Aorta (tissue), 5 donors: Measurements from ENCODE around the gene CLCA2. TPM values are rescaled to one million over a fixed set of nuclear protein-coding genes. Genes with fewer than 3 reads are reported as not detected.

Source experiments
- ATAC-seq: fragments of 200-7000 bp; cut with Tn5 transposase; one replicate; pipeline ENCODE4 v1.9.1; 2022; ENCODE audit warnings: moderate library complexity; ENCODE audit not compliant: low FRiP score
- DNase-seq, 2 donors: peaks; one replicate each; pipeline ENCODE4 v3.0.0-alpha.2; 2020
- H3K27ac ChIP-seq, 2 donors: one replicate each; pipeline ENCODE4 v1.5.1; 2013; ENCODE audit warnings: low read length in 2 of 2, mild to moderate bottlenecking in 2 of 2, moderate library complexity in 2 of 2, control low read depth in 1 of 2, inconsistent platforms in 1 of 2, low read depth in 1 of 2
- H3K27me3 ChIP-seq, 2 donors: one replicate each; pipeline ENCODE4 v1.6.1; 2013; ENCODE audit warnings: control low read depth in 1 of 2, low read length in 1 of 2, mild to moderate bottlenecking in 1 of 2, moderate library complexity in 1 of 2; ENCODE audit not compliant: insufficient read depth in 2 of 2, control insufficient read depth in 1 of 2
- H3K36me3 ChIP-seq, 2 donors: one replicate each; pipeline ENCODE4 v1.6.1; 2013; ENCODE audit warnings: control low read depth in 1 of 2, low read length in 1 of 2, mild to moderate bottlenecking in 1 of 2; ENCODE audit not compliant: insufficient read depth in 2 of 2, control insufficient read depth in 1 of 2
- H3K4me1 ChIP-seq, 2 donors: one replicate each; pipeline ENCODE4 v1.6.1; 2013; ENCODE audit warnings: low read length in 2 of 2, control low read depth in 1 of 2, mild to moderate bottlenecking in 1 of 2, moderate library complexity in 1 of 2; ENCODE audit not compliant: insufficient read depth in 2 of 2, control insufficient read depth in 1 of 2
- H3K4me3 ChIP-seq, 2 donors: one replicate each; pipeline ENCODE4 v1.5.1; 2013; ENCODE audit warnings: low read length in 2 of 2, control low read depth in 1 of 2, mild to moderate bottlenecking in 1 of 2
- H3K9me3 ChIP-seq: one replicate; pipeline ENCODE4 v1.6.1; 2013; ENCODE audit warnings: mild to moderate bottlenecking, low read length; ENCODE audit not compliant: control insufficient read depth
- WGBS, 2 donors: extraction: QIAGEN DNeasy Blood & Tissue Kit; methylation state at CpG; one replicate each; pipeline ENCODE4 v1.1.7; 2013; 5-methylcytosine and 5-hydroxymethylcytosine counted together
- intact Hi-C, 2 donors: fragments of 100-400 bp; cut with DNase I; formaldehyde crosslinking; loops; one replicate each; pipeline versions ENCODE4 v1.14.2 to v1.15.0; 2022
- polyA plus RNA-seq, 2 donors: library from polyadenylated mRNA; stranded (reverse); fragments of 200-250 nt; gene quantifications; one replicate each; pipeline ENCODE4 v1.2.3, GENCODE V29; 2013
- total RNA-seq, 2 donors: library from RNA; stranded (reverse); fragmentation: NEBNext Ultra II Directional; extraction: Animal tissue kit (Norgen Biotek cat#: 25700); gene quantifications; one replicate each; pipeline ENCODE4 v1.2.1, GENCODE V29; 2021
- donor health status: healthy with polysubstance abuse.
- donor health status: Bipolar disorder and iron deficiency.
- donor health status: DM: no; HTN: no; CAD: no.
- donor health status: DM: no; HTN: no; CAD: no.
- donor health status: DM: yes; HTN: yes; CAD: no.

The CLCA2 gene
- total and polyA plus RNA-seq, 4 donors: 0.10 to 0.36 (median 0.13) TPM; not detected in 1

GRCh38 chr1:86389307-86389706 is 34.7 kb upstream of the CLCA2 start:
- DNase-seq (no peak), ATAC-seq (no peak)
- Histone ChIP-seq H3K27ac (no peak overlapping the region), H3K4me1 (no peaks in the 10 kb centered on the region), H3K9me3 (no peaks in the 10 kb centered on the region), H3K36me3 (no peaks in the 10 kb centered on the region), H3K27me3 (no peaks in the 10 kb centered on the region), H3K4me3 (no peak overlapping the region)
- intact Hi-C loops: loop anchor here in 1 of 2 donors (10.0 kb wide), 1 partner anchor 695 kb away; no protein-coding TSS in a partner anchor

- Histone ChIP-seq H3K27ac (no peak overlapping the region), H3K4me1 (peaks cover 0 to 2% of the 10 kb centered on the region in 2 donors), H3K4me3 (no peak overlapping the region), H3K27me3 (no peaks in the 10 kb centered on the region), H3K36me3 (no peaks in the 10 kb centered on the region), H3K9me3 (no peaks in the 10 kb centered on the region)
- ATAC-seq (no peak), DNase-seq (no peak)
- 17 to 33% methylated on average over 2 of the region's 2 CpGs for WGBS, 2 donors
- intact Hi-C loops: loop anchor here in 1 of 2 donors (10.0 kb wide), 1 partner anchor 310 kb away; the partner anchor contains the start of gene SH3GLB1
Observed at GRCh38 chr1:86394416-86394815, 29.6 kb upstream of the CLCA2 start.

GRCh38 chr1:86395751-86396497 is 28.0 kb upstream of the CLCA2 start, which contains the start of gene ODF2L:
Gene ODF2L (minus strand): TSS chr1:86396323. CDS start chr1:86387027, 9,296 bp downstream.
- peak; percentile 94 to 96 for DNase-seq
- Histone ChIP-seq H3K27ac (peak within 1 kb of the TSS in 1 of 2 donors; percentile 37), H3K4me1 (peaks cover 0 to 2% of the 10 kb centered on the region in 2 donors), H3K4me3 (peak within 1 kb of the TSS; percentile 81 to 90), H3K9me3 (no peaks in the 10 kb centered on the region), H3K36me3 (no peaks in the 10 kb centered on the region), H3K27me3 (no peaks in the 10 kb centered on the region)
- ATAC-seq: peak; percentile 99
- 1% methylated on average over 56 of the region's 56 CpGs for WGBS, 2 donors
- intact Hi-C loops: loop anchor here in 1 of 2 donors (10.0 kb wide), 1 partner anchor 309 kb away; the partner anchor contains the start of gene SH3GLB1

- H3K27ac ChIP-seq: no peak overlapping the region
- intact Hi-C loops: loop anchor here in 1 of 2 donors (10.0 kb wide), 1 partner anchor 308 kb away; the partner anchor contains the start of gene SH3GLB1
- 0 to 1% methylated on average over 9 of the region's 9 CpGs for WGBS, 2 donors
- peaks cover 0 to 2% of the 10 kb centered on the region in 2 donors for H3K4me1 ChIP-seq
- peak overlapping the region; percentile 81 to 90 for H3K4me3 ChIP-seq
- ATAC-seq: no peak
- no peaks in the 10 kb centered on the region for H3K27me3 ChIP-seq
- DNase-seq: no peak
- H3K36me3 ChIP-seq: no peaks in the 10 kb centered on the region
- H3K9me3 ChIP-seq: no peaks in the 10 kb centered on the region
Observed at GRCh38 chr1:86396498-86396890, 27.5 kb upstream of the CLCA2 start.

- intact Hi-C loops: no loop called here
- H3K4me1 ChIP-seq: no peaks in the 10 kb centered on the region
- DNase-seq: no peak
- H3K36me3 ChIP-seq: no peaks in the 10 kb centered on the region
- no peak overlapping the region for H3K27ac ChIP-seq
- H3K4me3 ChIP-seq: no peak overlapping the region
- no peaks in the 10 kb centered on the region for H3K9me3 ChIP-seq
- ATAC-seq: no peak
- H3K27me3 ChIP-seq: no peaks in the 10 kb centered on the region
- WGBS, 2 donors: 88 to 89% methylated on average over 6 of the region's 6 CpGs
Observed at GRCh38 chr1:86409416-86410021, 14.5 kb upstream of the CLCA2 start.

- no peak overlapping the region for H3K4me3 ChIP-seq
- H3K9me3 ChIP-seq: no peaks in the 10 kb centered on the region
- WGBS, 2 donors: 95 to 98% methylated on average over 4 of the region's 4 CpGs
- no peaks in the 10 kb centered on the region for H3K36me3 ChIP-seq
- H3K4me1 ChIP-seq: no peaks in the 10 kb centered on the region
- DNase-seq (no peak), ATAC-seq (no peak)
- intact Hi-C loops: no loop called here
- no peaks in the 10 kb centered on the region for H3K27me3 ChIP-seq
- H3K27ac ChIP-seq: no peak overlapping the region
Observed at GRCh38 chr1:86410879-86411278, 13.1 kb upstream of the CLCA2 start.

GRCh38 chr1:86416343-86416742 is 7.6 kb upstream of the CLCA2 start:
- intact Hi-C loops: no loop called here
- no peak for ATAC-seq
- DNase-seq: no peak
- Histone ChIP-seq H3K36me3 (no peaks in the 10 kb centered on the region), H3K27me3 (no peaks in the 10 kb centered on the region), H3K4me3 (no peak overlapping the region), H3K4me1 (no peaks in the 10 kb centered on the region), H3K9me3 (no peaks in the 10 kb centered on the region), H3K27ac (no peak overlapping the region)
- 74 to 75% methylated on average over 6 of the region's 6 CpGs for WGBS, 2 donors

GRCh38 chr1:86419277-86419903 is 4.6 kb upstream of the CLCA2 start:
- intact Hi-C loops: no loop called here
- WGBS, 2 donors: 47 to 53% methylated on average over 4 of the region's 4 CpGs

More at GRCh38 chr1:86419277-86419903, 4.6 kb upstream of the CLCA2 start:
- Histone ChIP-seq H3K4me1 (no peaks in the 10 kb centered on the region), H3K27ac (no peak overlapping the region), H3K9me3 (no peaks in the 10 kb centered on the region), H3K36me3 (no peaks in the 10 kb centered on the region), H3K27me3 (no peaks in the 10 kb centered on the region), H3K4me3 (no peak overlapping the region)
- DNase-seq (no peak), ATAC-seq (no peak)
